K562 (cell line): Measurements from ENCODE around the gene FDPS.

ENCODE experiments used
- BHLHE40 ChIP-seq: IDR thresholded peaks from 2 replicates; pipeline ENCODE4 v1.6.1; 2011; ENCODE audit warnings: low read length, improper control_type of control experiment
- CHD2 ChIP-seq: IDR thresholded peaks from 2 replicates; pipeline ENCODE4 v1.6.1; 2011; ENCODE audit warnings: low read depth, low read length
- CTCF ChIP-seq, 3 experiments: IDR thresholded peaks in 2 of 3; conservative IDR thresholded peaks in 1 of 3; 2 replicates each; pipeline ENCODE4 v1.5.1; 2011 to 2012; ENCODE audit warnings: low read length in 3 of 3, mild to moderate bottlenecking in 3 of 3, control low read depth in 2 of 3, improper control_type of control experiment in 1 of 3, inconsistent platforms in 1 of 3, low read depth in 1 of 3, mixed read lengths in 1 of 3, moderate library complexity in 1 of 3; ENCODE audit not compliant: insufficient read depth in 2 of 3
- MAFK ChIP-seq: IDR thresholded peaks from 2 replicates; pipeline ENCODE4 v1.6.1; 2011; ENCODE audit warnings: low read length, improper control_type of control experiment
- MED1 ChIP-seq: sonication (generic); formaldehyde crosslinking; IDR thresholded peaks from 2 replicates; pipeline ENCODE4 v1.8.1; 2023; ENCODE audit warnings: missing genetic modification reagents, borderline replicate concordance
- NR0B1 ChIP-seq: fragments of 450-650 bp; IDR thresholded peaks from one replicate; pipeline ENCODE4 v1.6.1; 2018; ENCODE audit warnings: mild to moderate bottlenecking, moderate library complexity; ENCODE audit not compliant: partially characterized antibody
- SP1 ChIP-seq: sonication (generic); formaldehyde crosslinking; IDR thresholded peaks from 2 replicates; pipeline ENCODE4 v1.8.1; 2022; ENCODE audit warnings: mild to moderate bottlenecking, missing genetic modification reagents
- ZSCAN29 ChIP-seq: fragments of 450-650 bp; IDR thresholded peaks from 2 replicates; pipeline ENCODE4 v1.6.1; 2017
- TF ChIP-seq, protein P1 (sequence below): fragments of 450-650 bp; conservative IDR thresholded peaks from 2 replicates; pipeline ENCODE4 v1.6.1; 2016; ENCODE audit warnings: missing genetic modification characterization, low read depth, mild to moderate bottlenecking, missing compliant biosample characterization, moderate library complexity
- TF ChIP-seq, protein P2 (sequence below): sonication (generic); formaldehyde crosslinking; IDR thresholded peaks from 2 replicates; pipeline ENCODE4 v1.8.1; 2023; ENCODE audit warnings: mild to moderate bottlenecking, missing genetic modification reagents

GRCh38 chr1:155329980-155330598 lies 21.4 kb downstream of the FDPS start:
- TF ChIP-seq CHD2 (no peak), MED1 (no peak), MAFK (no peak), SP1 (CRISPR knock-in tag) (no peak), ZSCAN29 (no peak), CTCF (IDR thresholded peaks at IDR 0.05 in 2 of 3, conservative IDR thresholded peaks at IDR 0.05 in 1 of 3; ENCODE audit: insufficient read depth in 2 of 3, low read depth in 1 of 3, low read length in 3 of 3) (no peak), BHLHE40 (no peak), NR0B1 (no peak)
- TF ChIP-seq, protein P1, sequence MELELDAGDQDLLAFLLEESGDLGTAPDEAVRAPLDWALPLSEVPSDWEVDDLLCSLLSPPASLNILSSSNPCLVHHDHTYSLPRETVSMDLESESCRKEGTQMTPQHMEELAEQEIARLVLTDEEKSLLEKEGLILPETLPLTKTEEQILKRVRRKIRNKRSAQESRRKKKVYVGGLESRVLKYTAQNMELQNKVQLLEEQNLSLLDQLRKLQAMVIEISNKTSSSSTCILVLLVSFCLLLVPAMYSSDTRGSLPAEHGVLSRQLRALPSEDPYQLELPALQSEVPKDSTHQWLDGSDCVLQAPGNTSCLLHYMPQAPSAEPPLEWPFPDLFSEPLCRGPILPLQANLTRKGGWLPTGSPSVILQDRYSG (tag), result no peak
- TF ChIP-seq, protein P2, sequence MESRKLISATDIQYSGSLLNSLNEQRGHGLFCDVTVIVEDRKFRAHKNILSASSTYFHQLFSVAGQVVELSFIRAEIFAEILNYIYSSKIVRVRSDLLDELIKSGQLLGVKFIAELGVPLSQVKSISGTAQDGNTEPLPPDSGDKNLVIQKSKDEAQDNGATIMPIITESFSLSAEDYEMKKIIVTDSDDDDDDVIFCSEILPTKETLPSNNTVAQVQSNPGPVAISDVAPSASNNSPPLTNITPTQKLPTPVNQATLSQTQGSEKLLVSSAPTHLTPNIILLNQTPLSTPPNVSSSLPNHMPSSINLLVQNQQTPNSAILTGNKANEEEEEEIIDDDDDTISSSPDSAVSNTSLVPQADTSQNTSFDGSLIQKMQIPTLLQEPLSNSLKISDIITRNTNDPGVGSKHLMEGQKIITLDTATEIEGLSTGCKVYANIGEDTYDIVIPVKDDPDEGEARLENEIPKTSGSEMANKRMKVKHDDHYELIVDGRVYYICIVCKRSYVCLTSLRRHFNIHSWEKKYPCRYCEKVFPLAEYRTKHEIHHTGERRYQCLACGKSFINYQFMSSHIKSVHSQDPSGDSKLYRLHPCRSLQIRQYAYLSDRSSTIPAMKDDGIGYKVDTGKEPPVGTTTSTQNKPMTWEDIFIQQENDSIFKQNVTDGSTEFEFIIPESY (CRISPR knock-in tag), result no peak
